ENCODE measurements around the gene RAB25.
"Not testable (repeated sequence)": the region's sequence is repeated elsewhere in the genome, so short reads cannot be mapped to it uniquely, and the experiment has no call there.

The RAB25 gene

DNA sequence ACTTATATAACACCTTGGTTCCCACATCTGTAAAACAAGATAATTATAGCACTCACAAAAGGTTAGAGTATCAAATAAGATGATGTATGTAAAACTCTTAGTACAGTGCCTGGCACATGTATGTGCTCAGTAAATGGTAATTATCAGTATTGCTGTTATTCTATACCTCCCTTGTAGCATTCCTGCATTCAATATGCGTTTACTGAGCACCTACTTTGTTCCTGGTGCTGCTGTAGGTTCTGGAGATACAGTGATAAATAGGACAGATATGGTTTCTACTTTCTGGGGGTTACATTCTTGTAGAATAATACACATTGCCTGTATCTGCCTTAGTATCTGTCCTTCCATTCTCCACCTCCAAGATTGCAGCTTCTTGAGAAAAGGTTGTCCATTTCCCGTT lies 39.0 kb upstream of the RAB25 start:
- DNase-seq (ENCODE audit: extremely low read depth, low read depth), result no peak
- no peak overlapping the region for H3K4me3 ChIP-seq (replicated peaks; ENCODE audit: low read depth, low read length)
- TF ChIP-seq, protein P1, sequence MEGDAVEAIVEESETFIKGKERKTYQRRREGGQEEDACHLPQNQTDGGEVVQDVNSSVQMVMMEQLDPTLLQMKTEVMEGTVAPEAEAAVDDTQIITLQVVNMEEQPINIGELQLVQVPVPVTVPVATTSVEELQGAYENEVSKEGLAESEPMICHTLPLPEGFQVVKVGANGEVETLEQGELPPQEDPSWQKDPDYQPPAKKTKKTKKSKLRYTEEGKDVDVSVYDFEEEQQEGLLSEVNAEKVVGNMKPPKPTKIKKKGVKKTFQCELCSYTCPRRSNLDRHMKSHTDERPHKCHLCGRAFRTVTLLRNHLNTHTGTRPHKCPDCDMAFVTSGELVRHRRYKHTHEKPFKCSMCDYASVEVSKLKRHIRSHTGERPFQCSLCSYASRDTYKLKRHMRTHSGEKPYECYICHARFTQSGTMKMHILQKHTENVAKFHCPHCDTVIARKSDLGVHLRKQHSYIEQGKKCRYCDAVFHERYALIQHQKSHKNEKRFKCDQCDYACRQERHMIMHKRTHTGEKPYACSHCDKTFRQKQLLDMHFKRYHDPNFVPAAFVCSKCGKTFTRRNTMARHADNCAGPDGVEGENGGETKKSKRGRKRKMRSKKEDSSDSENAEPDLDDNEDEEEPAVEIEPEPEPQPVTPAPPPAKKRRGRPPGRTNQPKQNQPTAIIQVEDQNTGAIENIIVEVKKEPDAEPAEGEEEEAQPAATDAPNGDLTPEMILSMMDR (IDR thresholded peaks at IDR 0.05; ENCODE audit: low read depth, low read length, missing control alignments), result no peak

DNA sequence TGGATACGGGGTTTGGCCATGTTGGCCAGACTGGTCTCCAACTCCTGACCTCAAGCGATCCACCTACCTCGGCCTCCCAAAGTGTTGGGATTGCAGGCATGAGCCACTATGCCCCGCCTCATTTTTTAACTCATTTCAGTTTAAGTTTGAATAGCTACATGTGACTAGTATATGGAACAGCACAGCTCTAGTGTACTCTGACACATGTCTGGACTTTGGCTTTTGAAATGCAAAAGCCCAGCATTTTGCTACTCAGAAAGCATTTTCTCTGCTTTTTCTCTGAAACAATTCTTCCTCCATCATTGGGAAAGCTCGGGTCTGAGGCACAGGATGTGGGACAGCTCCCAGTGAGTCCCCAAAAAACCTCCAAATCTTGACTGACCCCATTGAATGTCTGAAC lies 36.2 kb upstream of the RAB25 start:
- TF ChIP-seq, protein P1 (IDR thresholded peaks at IDR 0.05; ENCODE audit: low read depth, low read length, missing control alignments), result no peak
- DNase-seq (ENCODE audit: extremely low read depth, low read depth), result no peak

DNA sequence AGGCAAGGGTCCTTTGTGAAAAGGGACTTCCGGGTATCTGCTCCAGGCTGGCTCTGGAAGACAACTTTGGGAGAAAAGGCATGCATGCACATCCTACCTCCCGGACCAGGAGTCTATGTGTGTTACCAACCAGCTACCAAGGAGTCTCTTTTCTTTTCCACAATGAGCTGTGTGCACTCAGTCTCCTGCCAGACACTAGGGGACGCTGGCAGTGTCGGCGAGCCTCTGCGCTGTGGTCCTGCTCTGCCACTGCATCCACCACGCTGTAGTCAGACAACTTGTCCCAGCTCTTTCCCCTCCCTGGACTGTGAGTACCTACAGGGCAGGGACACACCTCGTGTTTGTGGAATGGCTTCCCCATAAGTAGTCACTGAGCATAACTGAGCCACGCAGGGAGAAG lies 35.1 kb upstream of the RAB25 start:
- no peak overlapping the region for H3K4me3 ChIP-seq (replicated peaks; ENCODE audit: low read depth, low read length)
- TF ChIP-seq, protein P1 (IDR thresholded peaks at IDR 0.05; ENCODE audit: low read depth, low read length, missing control alignments), result peak; percentile 70
- DNase-seq (ENCODE audit: extremely low read depth, low read depth), result no peak

More for the DNA sequence above, 36.2 kb upstream of the RAB25 start:
- no peak overlapping the region for H3K4me3 ChIP-seq (replicated peaks; ENCODE audit: low read depth, low read length)

DNA sequence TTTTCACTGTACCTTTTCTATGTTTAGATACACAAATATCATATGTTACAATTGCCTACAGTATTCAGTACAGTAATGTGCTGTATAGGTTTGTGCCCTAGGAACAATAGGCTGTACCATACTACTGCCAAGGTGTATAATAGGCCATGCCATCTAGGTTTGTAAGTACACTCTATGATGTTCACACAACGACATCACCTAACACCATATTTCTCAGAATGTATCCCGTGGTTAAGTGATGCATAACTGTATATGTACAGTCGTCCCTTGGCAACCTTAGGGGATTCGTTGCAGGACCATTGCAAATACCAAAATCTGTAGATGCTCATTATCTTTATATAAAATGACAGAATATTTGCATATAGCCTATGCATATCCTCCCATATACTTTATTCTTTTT lies 34.4 kb upstream of the RAB25 start:
- H3K4me3 ChIP-seq (replicated peaks; ENCODE audit: low read depth, low read length), result no peak overlapping the region
- TF ChIP-seq, protein P1 (IDR thresholded peaks at IDR 0.05; ENCODE audit: low read depth, low read length, missing control alignments), result no peak
- no peak for DNase-seq (ENCODE audit: extremely low read depth, low read depth)

DNA sequence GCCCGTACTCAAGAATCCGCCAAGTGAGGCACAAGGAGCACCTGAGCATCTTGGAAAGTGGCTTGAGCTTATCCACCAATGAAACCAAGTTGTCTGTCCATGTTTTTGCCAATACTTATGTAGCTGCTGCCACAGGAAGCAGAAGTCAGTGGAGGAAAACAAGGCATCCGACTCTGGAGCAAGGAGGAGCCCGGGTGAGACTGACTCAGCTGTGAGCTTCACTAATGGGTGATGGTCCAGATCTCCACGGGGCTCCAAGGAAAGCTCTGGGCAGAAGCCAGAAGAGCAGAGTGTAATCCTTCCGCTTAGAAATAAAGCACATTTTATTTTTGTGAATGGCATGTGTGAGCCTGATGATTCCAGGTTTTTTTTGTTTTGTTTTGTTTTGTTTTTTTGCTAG lies 27.9 kb upstream of the RAB25 start:
- no peak overlapping the region for H3K4me3 ChIP-seq (replicated peaks; ENCODE audit: low read depth, low read length)
- no peak for DNase-seq (ENCODE audit: extremely low read depth, low read depth)
- TF ChIP-seq, protein P1 (IDR thresholded peaks at IDR 0.05; ENCODE audit: low read depth, low read length, missing control alignments), result no peak

DNA sequence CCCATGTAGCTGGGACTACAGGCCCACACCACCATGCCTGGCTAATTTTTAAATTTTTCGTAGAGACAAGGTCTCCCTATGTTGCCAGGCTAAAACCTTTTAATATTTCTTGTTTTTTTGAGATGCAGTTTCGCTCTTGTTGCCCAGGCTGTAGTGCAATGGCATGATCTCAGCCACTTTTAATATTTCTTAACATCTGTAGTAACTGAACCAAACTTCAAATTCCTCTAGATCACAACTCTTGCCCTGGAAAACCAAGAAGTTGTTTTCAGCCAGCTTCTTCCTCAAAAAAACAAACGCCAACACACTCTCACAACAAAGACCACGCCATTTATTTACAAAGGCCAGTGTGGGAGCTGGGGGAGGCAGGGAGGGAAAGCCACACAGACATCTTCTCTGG lies 26.0 kb upstream of the RAB25 start:
- DNase-seq (ENCODE audit: extremely low read depth, low read depth); H3K4me3 ChIP-seq (replicated peaks; ENCODE audit: low read depth, low read length): not testable (repeated sequence)

DNA sequence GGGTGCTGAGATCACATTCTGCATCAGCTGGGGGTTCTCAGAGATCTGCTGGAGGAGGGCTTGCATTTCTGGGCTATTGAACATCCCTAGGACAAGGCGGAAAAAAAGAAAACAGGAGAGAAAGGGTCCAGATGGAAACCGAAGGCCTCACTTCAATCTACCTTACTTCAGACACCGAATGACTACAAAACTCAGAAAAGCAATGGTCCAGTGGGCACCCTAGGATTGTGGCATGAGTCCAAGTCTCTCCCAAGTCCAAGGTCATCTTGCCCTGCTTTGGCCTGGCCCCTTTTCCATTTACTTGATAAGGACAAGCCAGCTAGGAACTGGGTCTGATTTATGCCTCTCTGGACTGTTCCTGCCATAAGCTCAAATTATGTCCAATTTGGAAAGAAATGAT lies 18.1 kb upstream of the RAB25 start:
- no peak for DNase-seq (ENCODE audit: extremely low read depth, low read depth)
- H3K4me3 ChIP-seq (replicated peaks; ENCODE audit: low read depth, low read length), result no peak overlapping the region
- TF ChIP-seq, protein P1 (IDR thresholded peaks at IDR 0.05; ENCODE audit: low read depth, low read length, missing control alignments), result no peak
